Measurements from ENCODE around the gene MRPS24.
A peak's percentile ranks its signal among the peaks of the same experiment; 100 is the strongest.
"Not testable (repeated sequence)": the region's sequence is repeated elsewhere in the genome, so short reads cannot be mapped to it uniquely, and the experiment has no call there.

MRPS24 gene

GRCh38 chr7:43843296-43843695 lies 26.0 kb downstream of the MRPS24 start:
- Histone ChIP-seq H3K4me1 (ENCODE audit: insufficient read depth, low read length, severe bottlenecking) (peaks cover 4% of the 10 kb centered on the region), H3K9me2 (ENCODE audit: low read depth, low read length) (no peaks in the 10 kb centered on the region), H3K9ac (ENCODE audit: low read length) (no peak overlapping the region), H3K79me2 (ENCODE audit: insufficient read depth, low read length) (no peaks in the 10 kb centered on the region), H3K9me3 (ENCODE audit: low read length) (no peaks in the 10 kb centered on the region), H3K27me3 (ENCODE audit: insufficient read depth, low read length) (no peaks in the 10 kb centered on the region), H3K27ac (ENCODE audit: low read depth, low read length, poor library complexity, severe bottlenecking) (no peak overlapping the region), H3F3A (ENCODE audit: insufficient read depth, low read length) (no peaks in the 10 kb centered on the region), H3K36me3 (ENCODE audit: insufficient read depth, low read length) (no peaks in the 10 kb centered on the region), H3K4me2 (ENCODE audit: low read length) (no peak overlapping the region), H2AFZ (ENCODE audit: low read length) (no peak overlapping the region), H3K4me3 (ENCODE audit: low read depth, low read length, poor library complexity, severe bottlenecking) (no peak overlapping the region), H4K20me1 (ENCODE audit: insufficient read depth, low read length) (no peaks in the 10 kb centered on the region)
- TF ChIP-seq, protein P1, sequence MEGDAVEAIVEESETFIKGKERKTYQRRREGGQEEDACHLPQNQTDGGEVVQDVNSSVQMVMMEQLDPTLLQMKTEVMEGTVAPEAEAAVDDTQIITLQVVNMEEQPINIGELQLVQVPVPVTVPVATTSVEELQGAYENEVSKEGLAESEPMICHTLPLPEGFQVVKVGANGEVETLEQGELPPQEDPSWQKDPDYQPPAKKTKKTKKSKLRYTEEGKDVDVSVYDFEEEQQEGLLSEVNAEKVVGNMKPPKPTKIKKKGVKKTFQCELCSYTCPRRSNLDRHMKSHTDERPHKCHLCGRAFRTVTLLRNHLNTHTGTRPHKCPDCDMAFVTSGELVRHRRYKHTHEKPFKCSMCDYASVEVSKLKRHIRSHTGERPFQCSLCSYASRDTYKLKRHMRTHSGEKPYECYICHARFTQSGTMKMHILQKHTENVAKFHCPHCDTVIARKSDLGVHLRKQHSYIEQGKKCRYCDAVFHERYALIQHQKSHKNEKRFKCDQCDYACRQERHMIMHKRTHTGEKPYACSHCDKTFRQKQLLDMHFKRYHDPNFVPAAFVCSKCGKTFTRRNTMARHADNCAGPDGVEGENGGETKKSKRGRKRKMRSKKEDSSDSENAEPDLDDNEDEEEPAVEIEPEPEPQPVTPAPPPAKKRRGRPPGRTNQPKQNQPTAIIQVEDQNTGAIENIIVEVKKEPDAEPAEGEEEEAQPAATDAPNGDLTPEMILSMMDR (IDR thresholded peaks at IDR 0.05; ENCODE audit: low read length): no peak
- no peak for TF ChIP-seq EZH2 (IDR thresholded peaks at IDR 0.05; ENCODE audit: borderline replicate concordance, low read length)

GRCh38 chr7:43838201-43838658 lies 31.1 kb downstream of the MRPS24 start:
- Histone ChIP-seq H3K4me3 (ENCODE audit: low read depth, low read length, poor library complexity, severe bottlenecking) (no peak overlapping the region), H3K79me2 (ENCODE audit: insufficient read depth, low read length) (no peaks in the 10 kb centered on the region), H3K36me3 (ENCODE audit: insufficient read depth, low read length) (no peaks in the 10 kb centered on the region), H3K9ac (ENCODE audit: low read length) (no peak overlapping the region; the same call in 1 of the 2 replicates), H4K20me1 (ENCODE audit: insufficient read depth, low read length) (no peaks in the 10 kb centered on the region), H3K4me1 (ENCODE audit: insufficient read depth, low read length, severe bottlenecking) (peaks cover 17% of the 10 kb centered on the region), H3K4me2 (ENCODE audit: low read length) (peak overlapping the region; percentile 52; the same call in 1 of the 2 replicates), H3K9me2 (ENCODE audit: low read depth, low read length) (no peaks in the 10 kb centered on the region), H3K27ac (ENCODE audit: low read depth, low read length, poor library complexity, severe bottlenecking) (no peak overlapping the region), H3K27me3 (ENCODE audit: insufficient read depth, low read length) (no peaks in the 10 kb centered on the region), H3K9me3 (ENCODE audit: low read length) (no peaks in the 10 kb centered on the region), H2AFZ (ENCODE audit: low read length) (no peak overlapping the region), H3F3A (ENCODE audit: insufficient read depth, low read length) (0 out of 2 replicates have a peak, but pooled peaks cover 3% of the 10 kb centered on the region)
- no peak for TF ChIP-seq EZH2 (IDR thresholded peaks at IDR 0.05; ENCODE audit: borderline replicate concordance, low read length)
- TF ChIP-seq, protein P1 (IDR thresholded peaks at IDR 0.05; ENCODE audit: low read length): no peak

GRCh38 chr7:43834463-43835251 lies 34.7 kb downstream of the MRPS24 start:
- H3K36me3 ChIP-seq (ENCODE audit: insufficient read depth, low read length): no peaks in the 10 kb centered on the region; the same call in 1 of the 2 replicates
- H4K20me1 ChIP-seq (ENCODE audit: insufficient read depth, low read length): no peaks in the 10 kb centered on the region
- H3K9me2 ChIP-seq (ENCODE audit: low read depth, low read length): no peaks in the 10 kb centered on the region
- TF ChIP-seq, protein P1 (IDR thresholded peaks at IDR 0.05; ENCODE audit: low read length): no peak
- no peak for TF ChIP-seq EZH2 (IDR thresholded peaks at IDR 0.05; ENCODE audit: borderline replicate concordance, low read length)
- peak overlapping the region; percentile 58 for H3K4me3 ChIP-seq (ENCODE audit: low read depth, low read length, poor library complexity, severe bottlenecking)
- peak overlapping the region; percentile 40; the same call in 1 of the 2 replicates for H3K9ac ChIP-seq (ENCODE audit: low read length)
- no peak overlapping the region for H3K27ac ChIP-seq (ENCODE audit: low read depth, low read length, poor library complexity, severe bottlenecking)
- peaks cover 17% of the 10 kb centered on the region for H3K4me1 ChIP-seq (ENCODE audit: insufficient read depth, low read length, severe bottlenecking)
- H3K27me3 ChIP-seq (ENCODE audit: insufficient read depth, low read length): no peaks in the 10 kb centered on the region; the same call in 1 of the 2 replicates
- peak overlapping the region; percentile 77 for H3K4me2 ChIP-seq (ENCODE audit: low read length)
- peak overlapping the region; percentile 97 for H2AFZ ChIP-seq (ENCODE audit: low read length)
- 0 out of 2 replicates have a peak, but pooled peaks cover 3% of the 10 kb centered on the region for H3F3A ChIP-seq (ENCODE audit: insufficient read depth, low read length)
- no peaks in the 10 kb centered on the region for H3K79me2 ChIP-seq (ENCODE audit: insufficient read depth, low read length)
- H3K9me3 ChIP-seq (ENCODE audit: low read length): peaks cover 8% of the 10 kb centered on the region; the same call in 1 of the 2 replicates

- not testable (repeated sequence) for H3K36me3 ChIP-seq (ENCODE audit: insufficient read depth, low read length); H3F3A ChIP-seq (ENCODE audit: insufficient read depth, low read length); H3K9me2 ChIP-seq (ENCODE audit: low read depth, low read length); H3K9me3 ChIP-seq (ENCODE audit: low read length); H3K4me2 ChIP-seq (ENCODE audit: low read length); H4K20me1 ChIP-seq (ENCODE audit: insufficient read depth, low read length); H3K79me2 ChIP-seq (ENCODE audit: insufficient read depth, low read length); H3K4me3 ChIP-seq (ENCODE audit: low read depth, low read length, poor library complexity, severe bottlenecking); H3K27ac ChIP-seq (ENCODE audit: low read depth, low read length, poor library complexity, severe bottlenecking); H3K27me3 ChIP-seq (ENCODE audit: insufficient read depth, low read length); H3K9ac ChIP-seq (ENCODE audit: low read length); H2AFZ ChIP-seq (ENCODE audit: low read length)
- H3K4me1 ChIP-seq (ENCODE audit: insufficient read depth, low read length, severe bottlenecking): peaks cover 12% of the 10 kb centered on the region
These were observed 38.4 kb downstream of the MRPS24 start for GRCh38 chr7:43830917-43831316.

Measured in OCI-LY1 (cell line).